Fibroblast of lung (primary cell): ENCODE results near the gene IL4. TPM values are rescaled to one million over a fixed set of nuclear protein-coding genes. Genes with fewer than 3 reads are reported as not detected.

Experiments used
- DNase-seq, 2 donors: peaks; one replicate each; pipeline versions ENCODE4 v3.0.0 to v3.0.0-alpha.2; 2010; ENCODE audit warnings: low read depth in 2 of 2
- H2AFZ ChIP-seq: 2 replicates; pipeline ENCODE4 v1.5.1; 2012; ENCODE audit warnings: low read length, control low read depth, inconsistent platforms
- H3K27ac ChIP-seq: 2 replicates; pipeline ENCODE4 v1.5.1; 2011; ENCODE audit warnings: low read length, control low read depth; ENCODE audit not compliant: insufficient read depth
- H3K27me3 ChIP-seq: 2 replicates; pipeline ENCODE4 v1.5.1; 2011; ENCODE audit warnings: mild to moderate bottlenecking, low read length; ENCODE audit not compliant: control insufficient read depth, insufficient read depth
- H3K36me3 ChIP-seq: 2 replicates; pipeline ENCODE4 v1.5.1; 2011; ENCODE audit warnings: low read length; ENCODE audit not compliant: control insufficient read depth, insufficient read depth
- H3K4me1 ChIP-seq: 2 replicates; pipeline ENCODE4 v1.5.1; 2011; ENCODE audit warnings: low read length; ENCODE audit not compliant: control insufficient read depth, insufficient read depth; ENCODE audit errors: extremely low read depth
- H3K4me2 ChIP-seq: 2 replicates; pipeline ENCODE4 v1.5.1; 2011; ENCODE audit warnings: low read length, control low read depth; ENCODE audit not compliant: insufficient read depth; ENCODE audit errors: extremely low read depth
- H3K4me3 ChIP-seq, 4 experiments: fragments of 200-600 bp in 1 of 4; sonication (generic) in 1 of 4; replicated peaks in 1 of 4; 2 replicates each; pipeline ENCODE4 v1.5.1; 2011 to 2016; ENCODE audit warnings: low read length in 4 of 4, low read depth in 3 of 4, mild to moderate bottlenecking in 3 of 4, control low read depth in 2 of 4, inconsistent platforms in 1 of 4, mixed read lengths in 1 of 4; ENCODE audit not compliant: insufficient read depth in 1 of 4; ENCODE audit errors: control extremely low read depth in 1 of 4
- H3K79me2 ChIP-seq: 2 replicates; pipeline ENCODE4 v1.5.1; 2012; ENCODE audit warnings: mild to moderate bottlenecking, low read length, inconsistent platforms; ENCODE audit not compliant: control insufficient read depth, insufficient read depth
- H3K9ac ChIP-seq: 2 replicates; pipeline ENCODE4 v1.5.1; 2011; ENCODE audit warnings: mild to moderate bottlenecking, low read length, control low read depth; ENCODE audit not compliant: insufficient read depth
- H3K9me3 ChIP-seq: 2 replicates; pipeline ENCODE4 v1.5.1; 2012; ENCODE audit warnings: low read depth, low read length; ENCODE audit not compliant: control insufficient read depth, insufficient read depth
- H4K20me1 ChIP-seq: 2 replicates; pipeline ENCODE4 v1.5.1; 2011; ENCODE audit warnings: low read length; ENCODE audit not compliant: control insufficient read depth, insufficient read depth; ENCODE audit errors: extremely low read depth
- EZH2 ChIP-seq: IDR thresholded peaks from 2 replicates; pipeline ENCODE4 v1.5.1; 2012; ENCODE audit warnings: low read length, control low read depth, mild to moderate bottlenecking; ENCODE audit errors: missing control alignments
- polyA plus RNA-seq, 2 donors: library from polyadenylated mRNA; depleted of rRNA in 1 of 2; stranded (reverse) in 1 of 2; unstranded in 1 of 2; fragments of >200 nt; gene quantifications; 2 replicates each; pipeline ENCODE4 v1.2.1, GENCODE V29; 2011 to 2012; ENCODE audit warnings: missing spikeins in 1 of 2
- total RNA-seq: library from RNA; depleted of rRNA; stranded (reverse); fragments of >200 nt; gene quantifications from 2 replicates; pipeline ENCODE4 v1.2.1, GENCODE V29; 2014
- TF ChIP-seq, protein P1 (sequence below), 2 donors: IDR thresholded peaks in 1 of 2; conservative IDR thresholded peaks in 1 of 2; 1 replicate in 1 of 2; 2 replicates in 1 of 2; pipeline ENCODE4 v1.5.1; 2011 to 2012; ENCODE audit warnings: low read length in 2 of 2, control low read depth in 1 of 2, inconsistent platforms in 1 of 2, low read depth in 1 of 2, mild to moderate bottlenecking in 1 of 2

The IL4 gene
- total and polyA plus RNA-seq, 2 donors (not counting 1 experiment from before 2014, with no cell fraction given): not detected

DNA sequence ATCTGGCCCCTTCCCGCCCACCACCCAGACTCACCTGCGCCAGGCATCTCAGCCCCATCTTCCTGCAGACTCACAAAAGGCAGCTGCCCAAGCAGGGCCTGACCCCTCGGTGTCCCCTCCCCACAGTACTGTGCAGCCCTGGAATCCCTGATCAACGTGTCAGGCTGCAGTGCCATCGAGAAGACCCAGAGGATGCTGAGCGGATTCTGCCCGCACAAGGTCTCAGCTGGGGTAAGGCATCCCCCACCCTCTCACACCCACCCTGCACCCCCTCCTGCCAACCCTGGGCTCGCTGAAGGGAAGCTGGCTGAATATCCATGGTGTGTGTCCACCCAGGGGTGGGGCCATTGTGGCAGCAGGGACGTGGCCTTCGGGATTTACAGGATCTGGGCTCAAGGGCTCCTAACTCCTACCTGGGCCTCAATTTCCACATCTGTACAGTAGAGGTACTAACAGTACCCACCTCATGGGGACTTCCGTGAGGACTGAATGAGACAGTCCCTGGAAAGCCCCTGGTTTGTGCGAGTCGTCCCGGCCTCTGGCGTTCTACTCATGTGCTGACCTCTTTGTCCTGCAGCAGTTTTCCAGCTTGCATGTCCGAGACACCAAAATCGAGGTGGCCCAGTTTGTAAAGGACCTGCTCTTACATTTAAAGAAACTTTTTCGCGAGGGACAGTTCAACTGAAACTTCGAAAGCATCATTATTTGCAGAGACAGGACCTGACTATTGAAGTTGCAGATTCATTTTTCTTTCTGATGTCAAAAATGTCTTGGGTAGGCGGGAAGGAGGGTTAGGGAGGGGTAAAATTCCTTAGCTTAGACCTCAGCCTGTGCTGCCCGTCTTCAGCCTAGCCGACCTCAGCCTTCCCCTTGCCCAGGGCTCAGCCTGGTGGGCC, 13.9 kb upstream of the IL4 start:
- no peaks in the 10 kb centered on the region for H4K20me1 ChIP-seq
- no peak overlapping the region for H2AFZ ChIP-seq
- no peaks in the 10 kb centered on the region for H3K27me3 ChIP-seq
- H3K9me3 ChIP-seq: no peaks in the 10 kb centered on the region
- H3K9ac ChIP-seq: no peak overlapping the region
- no peak overlapping the region for H3K4me2 ChIP-seq
- no peaks in the 10 kb centered on the region for H3K79me2 ChIP-seq
- no peaks in the 10 kb centered on the region for H3K36me3 ChIP-seq
- no peak overlapping the region for H3K27ac ChIP-seq
- H3K4me1 ChIP-seq: peaks cover 2% of the 10 kb centered on the region
- no peak for DNase-seq
- no peak overlapping the region for H3K4me3 ChIP-seq
- TF ChIP-seq EZH2: no peak
- TF ChIP-seq, protein P1, sequence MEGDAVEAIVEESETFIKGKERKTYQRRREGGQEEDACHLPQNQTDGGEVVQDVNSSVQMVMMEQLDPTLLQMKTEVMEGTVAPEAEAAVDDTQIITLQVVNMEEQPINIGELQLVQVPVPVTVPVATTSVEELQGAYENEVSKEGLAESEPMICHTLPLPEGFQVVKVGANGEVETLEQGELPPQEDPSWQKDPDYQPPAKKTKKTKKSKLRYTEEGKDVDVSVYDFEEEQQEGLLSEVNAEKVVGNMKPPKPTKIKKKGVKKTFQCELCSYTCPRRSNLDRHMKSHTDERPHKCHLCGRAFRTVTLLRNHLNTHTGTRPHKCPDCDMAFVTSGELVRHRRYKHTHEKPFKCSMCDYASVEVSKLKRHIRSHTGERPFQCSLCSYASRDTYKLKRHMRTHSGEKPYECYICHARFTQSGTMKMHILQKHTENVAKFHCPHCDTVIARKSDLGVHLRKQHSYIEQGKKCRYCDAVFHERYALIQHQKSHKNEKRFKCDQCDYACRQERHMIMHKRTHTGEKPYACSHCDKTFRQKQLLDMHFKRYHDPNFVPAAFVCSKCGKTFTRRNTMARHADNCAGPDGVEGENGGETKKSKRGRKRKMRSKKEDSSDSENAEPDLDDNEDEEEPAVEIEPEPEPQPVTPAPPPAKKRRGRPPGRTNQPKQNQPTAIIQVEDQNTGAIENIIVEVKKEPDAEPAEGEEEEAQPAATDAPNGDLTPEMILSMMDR (conservative IDR thresholded peaks at IDR 0.05 in 1 of 2, IDR thresholded peaks at IDR 0.05 in 1 of 2; ENCODE audit: low read depth in 1 of 2, low read length in 2 of 2): no peak

DNA sequence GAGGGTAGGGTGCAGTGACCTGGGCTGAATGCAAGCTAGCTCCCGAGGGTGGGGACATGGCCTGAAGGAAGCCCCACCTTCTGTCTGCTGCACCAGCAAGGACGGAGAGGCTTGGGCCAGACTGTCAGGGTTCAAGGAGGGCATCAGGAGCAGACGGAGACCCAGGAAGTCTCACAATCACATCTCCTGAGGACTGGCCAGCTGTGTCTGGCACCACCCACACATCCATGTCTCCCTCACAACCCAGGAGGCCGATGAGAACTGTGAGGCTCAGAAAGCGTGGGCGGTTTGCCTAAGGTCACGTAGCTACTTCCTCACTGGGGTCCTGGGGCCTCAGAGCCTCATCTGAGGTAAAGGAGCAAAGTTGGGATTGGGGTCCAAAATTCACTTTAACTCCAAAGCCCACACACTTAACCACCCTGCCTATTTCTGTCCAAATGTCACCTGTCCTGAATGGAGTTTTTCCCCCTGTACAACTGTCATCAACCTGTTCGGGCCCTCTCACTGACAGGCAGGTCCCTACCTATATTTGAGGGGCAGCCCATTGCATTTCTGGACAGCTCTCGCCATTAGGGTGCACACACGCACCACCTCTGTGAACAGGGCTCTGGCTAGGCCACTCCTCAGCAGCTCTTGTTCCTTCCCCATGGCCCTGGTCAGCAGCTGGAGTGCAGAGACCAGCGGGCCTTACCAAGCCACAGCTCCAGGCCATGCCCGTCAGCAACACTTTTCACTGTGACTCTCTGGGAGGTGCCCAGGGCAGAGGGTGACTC, 12.4 kb upstream of the IL4 start:
- Histone ChIP-seq H3K9me3 (no peaks in the 10 kb centered on the region), H4K20me1 (no peaks in the 10 kb centered on the region), H3K4me2 (no peak overlapping the region), H3K4me1 (peaks cover 2% of the 10 kb centered on the region), H3K79me2 (no peaks in the 10 kb centered on the region), H3K27ac (no peak overlapping the region), H2AFZ (no peak overlapping the region), H3K9ac (no peak overlapping the region), H3K27me3 (no peaks in the 10 kb centered on the region), H3K36me3 (no peaks in the 10 kb centered on the region), H3K4me3 (no peak overlapping the region)
- TF ChIP-seq, protein P1 (conservative IDR thresholded peaks at IDR 0.05 in 1 of 2, IDR thresholded peaks at IDR 0.05 in 1 of 2; ENCODE audit: low read depth in 1 of 2, low read length in 2 of 2): no peak
- TF ChIP-seq EZH2: no peak
- no peak for DNase-seq

DNA sequence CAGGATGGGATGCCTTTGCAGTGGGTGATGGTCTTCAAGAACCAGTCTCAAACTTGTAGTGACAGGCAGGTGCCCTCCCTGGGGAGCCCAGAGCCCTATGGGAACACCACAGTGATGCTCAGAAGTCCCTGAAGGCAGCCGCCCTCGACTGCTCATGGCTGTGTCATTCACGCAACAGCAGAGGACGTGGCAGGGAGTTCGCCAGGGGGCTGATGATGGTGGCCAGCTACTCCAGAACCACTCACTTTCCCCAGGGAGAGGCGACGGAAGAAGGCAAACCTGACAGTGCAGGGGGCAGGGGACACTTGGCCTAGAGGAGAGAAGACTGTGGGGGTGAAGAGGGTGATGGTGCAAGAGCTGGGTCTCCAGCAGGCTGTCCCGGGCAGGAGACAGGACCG, 11.8 kb upstream of the IL4 start:
- Histone ChIP-seq H2AFZ (no peak overlapping the region), H3K79me2 (no peaks in the 10 kb centered on the region), H3K9ac (no peak overlapping the region), H3K36me3 (no peaks in the 10 kb centered on the region), H4K20me1 (no peaks in the 10 kb centered on the region), H3K27ac (no peak overlapping the region), H3K4me2 (no peak overlapping the region), H3K27me3 (no peaks in the 10 kb centered on the region), H3K9me3 (no peaks in the 10 kb centered on the region), H3K4me1 (peaks cover 2% of the 10 kb centered on the region), H3K4me3 (no peak overlapping the region)
- TF ChIP-seq EZH2: no peak
- TF ChIP-seq, protein P1 (conservative IDR thresholded peaks at IDR 0.05 in 1 of 2, IDR thresholded peaks at IDR 0.05 in 1 of 2; ENCODE audit: low read depth in 1 of 2, low read length in 2 of 2): no peak
- no peak for DNase-seq
